Activated CD8-positive, alpha-beta memory T cell treated with anti-CD3 and anti-CD28 coated beads, Interleukin-2, amount 50 U/mL, for 1 hour (primary cell): ENCODE results near the gene ARHGEF18.

ENCODE experiments used
- DNase-seq: peaks from one replicate; pipeline ENCODE4 v3.0.0-alpha.2; 2020; ENCODE audit errors: extremely low read depth

The ARHGEF18 gene

GRCh38 chr19:7383284-7383683, 34.5 kb downstream of the ARHGEF18 start:
- no peak for DNase-seq

GRCh38 chr19:7385062-7385461, 36.3 kb downstream of the ARHGEF18 start:
- DNase-seq: no peak

GRCh38 chr19:7386308-7386707, 37.6 kb downstream of the ARHGEF18 start:
- no peak for DNase-seq

GRCh38 chr19:7386769-7387168, 38.0 kb downstream of the ARHGEF18 start:
- no peak for DNase-seq

GRCh38 chr19:7391218-7391670, 42.5 kb downstream of the ARHGEF18 start:
- no peak for DNase-seq

GRCh38 chr19:7393459-7393858, 44.7 kb downstream of the ARHGEF18 start:
- DNase-seq: no peak

- no peak for DNase-seq
These were observed 45.4 kb downstream of the ARHGEF18 start for GRCh38 chr19:7393939-7394730.

- peak; percentile 54 for DNase-seq
These were observed 46.1 kb downstream of the ARHGEF18 start for GRCh38 chr19:7394731-7395359.

GRCh38 chr19:7395360-7396066, 46.8 kb downstream of the ARHGEF18 start:
- no peak for DNase-seq

GRCh38 chr19:7397687-7398086, 49.0 kb downstream of the ARHGEF18 start:
- DNase-seq: no peak
